Erythroblast (primary cell): ENCODE results near the gene SMARCD3.

ENCODE experiments used
- DNase-seq, 2 experiments: peaks; one replicate each; lab custom pipeline; 2025; lab: John Stamatoyannopoulos, UW
- GATA1 ChIP-seq: IDR thresholded peaks from 2 replicates; pipeline ENCODE4 v1.6.1; 2011; ENCODE audit warnings: low read depth, mild to moderate bottlenecking, control low read depth, low read length, moderate library complexity
- POLR2A ChIP-seq: IDR thresholded peaks from 2 replicates; pipeline ENCODE4 v1.6.1; 2011; ENCODE audit warnings: mild to moderate bottlenecking, low read length

Gene SMARCD3

GRCh38 chr7:151240942-151241754 lies 7.3 kb downstream of the SMARCD3 start:
- DNase-seq, result no peak
- TF ChIP-seq GATA1, result no peak

- TF ChIP-seq GATA1 (no peak), POLR2A (no peak)
- DNase-seq, result no peak
Measured at GRCh38 chr7:151240536-151240935, 8.0 kb downstream of the SMARCD3 start.

DNA sequence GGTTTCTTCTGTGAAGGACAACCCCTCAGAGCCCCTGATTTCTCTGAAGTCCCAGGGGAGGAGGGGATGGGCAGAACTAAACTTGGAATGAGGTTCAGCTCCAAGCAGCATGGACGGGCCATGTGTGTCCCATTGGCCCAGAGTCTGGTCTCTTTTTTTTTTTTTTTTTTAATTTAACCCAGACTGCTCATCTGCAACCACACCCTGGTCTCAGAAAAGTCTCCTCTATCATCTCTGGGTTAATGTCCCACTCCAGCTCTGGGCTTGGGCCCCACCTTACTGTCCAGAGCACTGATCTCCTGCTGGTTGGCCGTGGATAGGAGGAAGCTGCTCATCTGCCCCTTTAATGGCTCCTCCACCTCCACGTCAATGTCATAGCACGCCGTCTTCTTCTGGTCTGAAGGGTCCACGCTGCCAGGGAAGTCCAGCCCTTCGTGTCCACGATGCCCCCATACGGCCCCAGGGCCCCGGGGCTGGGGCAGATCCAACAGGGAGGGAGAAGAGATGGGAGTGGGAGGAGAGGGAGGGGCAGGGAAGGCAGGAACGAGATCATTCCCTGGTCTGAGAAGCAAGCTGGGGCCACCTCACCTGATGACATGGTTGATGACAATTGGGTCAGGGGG lies 8.5 kb downstream of the SMARCD3 start:
- TF ChIP-seq GATA1 (no peak), POLR2A (no peak)
- no peak for DNase-seq

DNA sequence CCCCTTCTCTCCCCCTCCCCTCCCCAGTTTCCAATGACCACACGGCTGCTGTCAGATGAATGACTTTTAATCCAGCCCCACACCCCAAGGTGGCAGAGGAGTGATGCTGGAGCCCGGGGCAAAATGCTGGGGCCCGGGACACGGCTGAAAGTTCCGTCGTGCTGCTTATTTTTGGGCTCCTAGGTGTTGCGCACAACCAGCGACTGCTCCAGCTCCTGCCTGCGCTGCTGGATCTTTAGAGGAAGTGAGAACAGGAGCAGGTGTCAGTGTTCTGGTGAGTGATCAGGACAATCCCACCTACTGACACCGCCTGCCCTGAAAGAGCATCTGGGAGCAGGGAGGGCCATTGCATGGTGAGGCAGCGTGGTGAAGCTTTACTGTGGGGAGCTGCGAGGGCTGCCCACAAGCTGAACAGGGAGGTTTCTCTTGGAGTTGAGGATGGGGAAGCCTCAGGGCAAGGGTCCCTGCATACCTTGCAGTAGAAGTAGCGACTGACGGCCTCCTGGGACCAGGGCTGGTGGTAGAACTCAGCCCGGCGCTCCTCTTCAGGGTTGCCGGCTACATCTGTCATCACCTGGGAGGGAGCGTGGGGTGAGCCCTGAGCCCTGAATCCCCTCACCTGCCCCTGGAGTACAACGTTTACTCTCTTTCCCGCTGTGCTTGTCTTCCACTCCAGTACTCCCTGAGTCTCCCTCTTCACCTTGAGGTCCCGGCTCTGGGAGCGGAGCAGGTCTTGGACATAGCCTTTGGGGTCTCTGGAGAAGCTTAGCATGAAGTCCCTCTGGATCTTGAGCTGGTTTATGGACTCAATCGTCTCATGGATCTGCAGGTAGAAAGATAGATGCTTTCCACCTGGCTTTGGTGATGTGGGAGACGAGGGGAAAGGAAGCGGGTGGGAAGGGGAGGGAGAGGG lies 9.3 kb downstream of the SMARCD3 start:
- DNase-seq, result no peak
- TF ChIP-seq GATA1 (no peak), POLR2A (no peak)

DNA sequence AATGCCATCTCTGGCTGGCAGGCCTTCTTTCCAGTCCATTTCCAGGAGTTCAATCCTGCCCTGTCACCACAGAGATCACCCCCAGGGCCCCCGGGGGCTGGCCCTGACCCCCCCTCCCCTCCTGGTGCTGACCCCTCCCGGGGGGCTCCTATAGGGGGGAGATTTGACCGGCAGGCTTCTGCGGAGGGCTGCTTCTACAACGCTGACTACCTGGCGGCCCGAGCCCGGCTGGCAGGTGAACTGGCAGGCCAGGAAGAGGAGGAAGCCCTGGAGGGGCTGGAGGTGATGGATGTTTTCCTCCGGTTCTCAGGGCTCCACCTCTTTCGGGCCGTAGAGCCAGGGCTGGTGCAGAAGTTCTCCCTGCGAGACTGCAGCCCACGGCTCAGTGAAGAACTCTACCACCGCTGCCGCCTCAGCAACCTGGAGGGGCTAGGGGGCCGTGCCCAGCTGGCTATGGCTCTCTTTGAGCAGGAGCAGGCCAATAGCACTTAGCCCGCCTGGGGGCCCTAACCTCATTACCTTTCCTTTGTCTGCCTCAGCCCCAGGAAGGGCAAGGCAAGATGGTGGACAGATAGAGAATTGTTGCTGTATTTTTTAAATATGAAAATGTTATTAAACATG lies 10.2 kb downstream of the SMARCD3 start:
- no peak for DNase-seq
- no peak for TF ChIP-seq GATA1
- TF ChIP-seq POLR2A, result no peak

GRCh38 chr7:151237244-151238189 lies 11.0 kb downstream of the SMARCD3 start:
- TF ChIP-seq GATA1 (no peak), POLR2A (no peak)
- no peak for DNase-seq

- TF ChIP-seq POLR2A (no peak), GATA1 (no peak)
- no peak for DNase-seq
Measured at GRCh38 chr7:151236406-151236805, 12.1 kb downstream of the SMARCD3 start.

DNA sequence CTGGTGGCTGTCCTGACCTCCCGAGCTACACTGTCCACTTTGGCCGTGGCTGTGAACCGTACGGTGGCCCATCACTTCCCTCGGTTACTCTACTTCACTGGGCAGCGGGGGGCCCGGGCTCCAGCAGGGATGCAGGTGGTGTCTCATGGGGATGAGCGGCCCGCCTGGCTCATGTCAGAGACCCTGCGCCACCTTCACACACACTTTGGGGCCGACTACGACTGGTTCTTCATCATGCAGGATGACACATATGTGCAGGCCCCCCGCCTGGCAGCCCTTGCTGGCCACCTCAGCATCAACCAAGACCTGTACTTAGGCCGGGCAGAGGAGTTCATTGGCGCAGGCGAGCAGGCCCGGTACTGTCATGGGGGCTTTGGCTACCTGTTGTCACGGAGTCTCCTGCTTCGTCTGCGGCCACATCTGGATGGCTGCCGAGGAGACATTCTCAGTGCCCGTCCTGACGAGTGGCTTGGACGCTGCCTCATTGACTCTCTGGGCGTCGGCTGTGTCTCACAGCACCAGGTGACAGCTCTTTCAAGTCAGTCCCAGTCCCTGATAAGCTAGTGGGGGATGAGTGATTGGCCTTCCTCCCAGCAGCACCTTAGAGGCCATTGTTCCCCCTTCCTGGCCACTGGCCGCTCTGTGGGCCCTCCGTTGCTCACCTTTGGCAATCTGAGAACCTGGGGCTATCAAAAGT lies 13.3 kb downstream of the SMARCD3 start:
- TF ChIP-seq POLR2A (no peak), GATA1 (no peak)
- DNase-seq, result no peak

DNA sequence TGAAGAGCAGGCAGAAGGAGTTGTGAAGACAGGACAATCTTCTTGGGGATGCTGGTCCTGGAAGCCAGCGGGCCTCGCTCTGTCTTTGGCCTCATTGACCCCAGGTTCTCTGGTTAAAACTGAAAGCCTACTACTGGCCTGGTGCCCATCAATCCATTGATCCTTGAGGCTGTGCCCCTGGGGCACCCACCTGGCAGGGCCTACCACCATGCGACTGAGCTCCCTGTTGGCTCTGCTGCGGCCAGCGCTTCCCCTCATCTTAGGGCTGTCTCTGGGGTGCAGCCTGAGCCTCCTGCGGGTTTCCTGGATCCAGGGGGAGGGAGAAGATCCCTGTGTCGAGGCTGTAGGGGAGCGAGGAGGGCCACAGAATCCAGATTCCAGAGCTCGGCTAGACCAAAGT lies 14.7 kb downstream of the SMARCD3 start:
- DNase-seq, result no peak
- TF ChIP-seq GATA1 (no peak), POLR2A (no peak)

- TF ChIP-seq POLR2A (peak; percentile 65), GATA1 (no peak)
- peak; percentile 89 to 91 for DNase-seq
Measured at GRCh38 chr7:151232917-151233701, 15.4 kb downstream of the SMARCD3 start.
